Stimulated activated CD4-positive, alpha-beta T cell treated with anti-CD3 and anti-CD28 coated beads, TNF-alpha, amount 100 ng/mL, for 24 hours (primary cell): ENCODE results near the gene TRPC3.

Experiments
- DNase-seq, 3 experiments: peaks; one replicate each; pipeline ENCODE4 v3.0.0-alpha.2; 2020; ENCODE audit warnings: low read depth in 3 of 3

The TRPC3 gene

GRCh38 chr4:121951521-121952110 is at the start of gene TRPC3:
TSS of gene TRPC3 (minus strand) at chr4:121952060. CDS start at chr4:121951680, 380 bp downstream.
- peak in 1 of 3 experiments; percentile 32 for DNase-seq

DNA sequence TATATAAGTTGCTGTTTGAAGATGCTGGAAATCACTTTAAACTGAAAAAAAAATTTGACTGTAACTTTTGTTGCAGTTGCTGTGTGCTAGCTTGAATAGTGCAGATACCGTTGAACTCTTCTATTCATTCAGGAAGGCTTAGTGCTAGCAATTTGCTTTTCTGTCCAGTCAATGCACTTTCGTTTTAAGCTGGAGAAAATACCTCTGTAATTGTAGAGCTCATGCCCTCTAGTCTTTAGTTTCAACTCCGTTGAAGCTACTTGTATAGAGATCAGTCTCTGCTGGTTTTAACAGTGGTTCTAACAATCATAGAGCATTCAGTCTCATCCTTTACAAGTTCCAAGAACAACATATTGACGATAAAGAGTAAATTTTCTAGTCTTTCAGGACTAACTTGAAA is 49.0 kb upstream of the TRPC3 start:
- no peak for DNase-seq

DNA sequence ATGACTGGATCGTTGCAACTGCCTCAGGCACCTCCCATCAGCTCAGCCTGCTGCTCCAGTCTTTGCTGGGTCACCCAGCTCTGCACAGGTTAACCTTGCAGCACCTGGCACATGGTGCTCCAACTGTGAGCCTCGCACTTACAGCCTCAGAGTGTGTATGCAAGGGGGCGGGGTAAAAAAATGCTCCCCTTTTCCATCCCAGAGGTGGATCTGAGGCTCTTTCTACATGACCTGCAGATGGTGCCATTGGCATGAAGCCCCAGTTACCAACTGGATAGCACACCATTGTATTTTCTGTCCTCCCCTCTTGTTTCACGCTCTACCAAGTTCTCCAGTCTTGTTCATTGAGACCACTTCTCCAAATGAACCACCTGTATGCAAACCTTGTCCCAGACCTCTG is 46.2 kb upstream of the TRPC3 start:
- DNase-seq = no peak

- DNase-seq = no peak
Observed at GRCh38 chr4:121995790-121996537, 44.1 kb upstream of the TRPC3 start.

- no peak for DNase-seq
Observed at GRCh38 chr4:121991968-121992367, 40.1 kb upstream of the TRPC3 start.

GRCh38 chr4:121990489-121990888 is 38.6 kb upstream of the TRPC3 start:
- DNase-seq = no peak

DNA sequence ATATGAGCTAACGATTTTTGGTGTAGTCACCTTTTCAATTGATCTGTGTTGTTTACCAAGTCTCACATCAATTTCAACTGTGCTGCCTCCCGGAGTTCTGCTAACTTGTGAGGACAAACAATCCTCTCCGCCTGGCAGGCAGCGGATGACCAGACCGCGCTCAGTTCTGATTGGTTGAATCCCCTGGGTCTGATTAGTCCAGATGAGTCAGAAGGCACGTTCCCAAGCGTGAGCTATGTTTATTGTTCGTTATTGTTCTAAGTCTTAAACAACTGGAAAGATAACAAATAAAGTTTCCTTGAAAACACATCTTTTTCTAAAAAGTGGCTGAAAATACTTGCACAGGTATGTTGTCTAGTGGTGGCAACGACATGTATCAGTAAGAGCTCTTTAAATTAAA is 37.9 kb upstream of the TRPC3 start:
- no peak for DNase-seq

DNA sequence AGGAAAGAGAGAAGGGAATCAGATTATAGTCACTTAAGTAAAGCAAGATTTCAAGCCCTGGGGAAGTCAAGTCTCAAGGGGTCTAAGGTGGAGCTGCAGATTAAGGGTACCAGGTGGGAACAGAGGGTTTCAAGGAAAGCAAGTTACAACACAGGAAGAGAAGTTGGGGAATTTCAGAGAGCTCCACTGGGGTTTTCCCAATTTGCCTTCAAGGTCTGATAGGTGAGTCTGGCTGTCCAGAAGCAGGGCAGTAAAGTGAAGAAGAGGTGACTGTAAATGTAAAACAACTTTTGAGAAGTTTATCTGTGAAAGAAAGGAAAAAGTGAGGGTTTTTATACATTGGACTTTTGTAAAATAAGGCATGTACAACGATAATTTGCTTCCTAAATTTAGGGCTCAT is 37.1 kb upstream of the TRPC3 start:
- no peak for DNase-seq

DNA sequence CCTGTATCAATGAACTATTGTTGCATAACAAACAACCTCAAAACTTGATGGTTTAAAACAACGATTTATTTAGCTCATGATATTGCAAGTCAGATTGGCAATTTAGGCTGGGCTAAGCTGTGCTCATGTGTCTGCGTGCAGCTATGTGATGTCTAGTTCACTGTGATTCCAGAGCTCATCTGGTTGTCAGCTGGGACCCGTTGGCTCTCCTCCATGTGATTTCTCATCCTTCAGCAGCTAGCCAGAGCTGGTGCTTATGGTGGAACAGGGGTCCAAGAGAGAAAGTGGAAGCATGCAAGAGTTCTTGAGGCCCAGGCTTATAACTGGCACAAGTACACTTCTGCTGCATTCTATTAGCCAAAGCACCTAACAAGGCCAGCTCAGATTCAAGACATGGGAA is 28.8 kb upstream of the TRPC3 start:
- no peak for DNase-seq

DNA sequence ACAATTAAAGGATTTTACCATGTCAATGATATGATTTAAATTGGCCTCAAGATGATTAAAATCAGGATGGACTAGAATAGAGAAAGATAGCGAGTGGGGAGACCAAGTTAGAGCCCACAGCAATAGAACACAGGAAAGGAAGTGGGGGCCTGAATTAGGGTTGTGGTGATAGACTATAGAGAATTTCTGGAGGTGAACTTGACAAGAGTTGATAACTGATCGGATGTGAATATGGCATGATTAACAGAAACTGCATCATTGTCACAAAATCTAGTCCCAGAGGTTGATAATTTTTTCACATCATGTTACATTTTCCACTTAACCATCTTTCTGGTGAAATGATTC is 26.3 kb upstream of the TRPC3 start:
- no peak for DNase-seq

- DNase-seq = no peak
Observed at GRCh38 chr4:121977251-121978171, 25.7 kb upstream of the TRPC3 start.

DNA sequence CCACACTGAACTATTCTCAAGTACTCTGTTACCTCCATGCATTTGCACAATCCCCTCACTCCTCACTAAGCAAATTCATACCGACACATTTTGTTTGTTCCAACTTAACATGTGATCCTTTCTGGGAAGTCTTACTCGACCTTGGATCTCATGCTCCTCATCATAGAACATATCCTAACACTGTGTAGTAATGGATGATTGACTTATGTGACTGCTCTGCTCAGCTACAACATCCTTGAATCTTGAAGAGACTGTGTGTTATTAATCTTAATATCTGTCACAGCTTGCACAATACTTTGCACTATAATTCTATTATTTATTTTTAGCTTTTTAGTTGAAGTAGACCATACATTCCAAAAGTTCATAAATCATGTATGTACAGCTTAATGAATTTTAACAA is 23.9 kb upstream of the TRPC3 start:
- no peak for DNase-seq

DNA sequence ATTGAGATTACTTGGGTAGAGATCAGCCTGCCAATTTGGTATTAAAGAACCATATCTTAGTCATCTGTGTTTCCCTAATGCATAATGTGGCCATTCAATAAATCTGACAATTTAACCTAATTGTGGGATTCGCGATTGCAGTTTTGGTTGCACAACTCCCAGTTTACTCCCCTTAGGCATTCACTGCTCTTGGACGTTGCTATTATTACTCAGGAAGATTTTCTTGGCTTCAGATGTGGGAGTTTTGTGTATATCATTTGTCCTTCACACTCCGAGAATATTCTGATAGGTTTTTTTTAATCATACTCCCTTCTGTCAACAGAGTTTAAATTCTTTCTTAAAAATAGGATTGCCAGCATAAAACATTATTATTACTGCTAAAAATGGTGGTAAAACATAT is 22.0 kb upstream of the TRPC3 start:
- DNase-seq = no peak

GRCh38 chr4:121968859-121969258 is 17.0 kb upstream of the TRPC3 start:
- no peak for DNase-seq

DNA sequence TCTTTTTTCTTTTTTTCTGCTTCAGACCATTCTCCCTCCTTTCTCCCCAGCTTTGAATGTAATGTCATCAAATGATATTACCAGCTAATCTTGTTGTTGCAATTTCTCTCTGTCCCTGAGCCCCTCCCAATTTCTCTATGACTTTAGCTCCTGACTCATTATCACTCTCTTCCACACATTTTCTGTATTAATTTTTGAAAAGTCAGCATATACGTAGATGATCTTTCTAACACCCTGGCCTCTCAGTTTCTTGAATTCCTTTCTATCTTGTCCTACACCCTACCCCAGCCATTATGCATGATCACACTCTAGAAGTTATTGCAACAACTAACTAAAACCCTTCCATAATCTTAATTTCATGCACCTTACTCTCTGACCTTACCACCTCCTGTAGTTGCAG is 13.1 kb upstream of the TRPC3 start:
- no peak for DNase-seq

- no peak for DNase-seq
Observed at GRCh38 chr4:121960818-121961217, 9.0 kb upstream of the TRPC3 start.

- DNase-seq = no peak
Observed at GRCh38 chr4:121958777-121959176, 6.9 kb upstream of the TRPC3 start.

- DNase-seq = no peak
Observed at GRCh38 chr4:121957266-121957665, 5.4 kb upstream of the TRPC3 start.

- DNase-seq = no peak
Observed at GRCh38 chr4:121953860-121954259, 2.0 kb upstream of the TRPC3 start.

DNA sequence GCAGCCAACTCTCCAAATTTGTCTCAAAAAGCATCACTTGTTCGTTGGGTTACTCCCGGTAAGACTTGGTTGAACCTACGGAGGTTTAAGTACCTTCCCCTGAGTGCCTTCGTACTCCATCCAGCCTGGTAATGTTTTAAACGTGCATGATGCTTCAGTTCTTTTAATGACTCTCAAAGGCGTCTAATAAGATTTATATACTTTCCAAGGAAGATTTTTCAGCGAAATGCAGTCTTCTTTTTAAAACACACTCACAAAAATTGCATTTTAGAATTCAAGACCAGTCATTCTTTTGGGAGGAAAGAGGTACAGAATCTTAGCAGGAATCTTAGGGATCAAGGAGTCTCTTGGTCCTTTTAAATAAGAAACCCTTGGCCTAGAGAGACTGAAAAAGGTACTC is 430 bp upstream of the TRPC3 start:
- no peak for DNase-seq

- peak in 1 of 3 experiments; percentile 21 for DNase-seq
Observed at GRCh38 chr4:121950680-121951520, 960 bp downstream of the TRPC3 start.

GRCh38 chr4:121950212-121950679 is 1.6 kb downstream of the TRPC3 start:
- peak; percentile 70 to 88 (median 75) for DNase-seq
